ENCODE data around the gene NIBAN1.

DNA sequence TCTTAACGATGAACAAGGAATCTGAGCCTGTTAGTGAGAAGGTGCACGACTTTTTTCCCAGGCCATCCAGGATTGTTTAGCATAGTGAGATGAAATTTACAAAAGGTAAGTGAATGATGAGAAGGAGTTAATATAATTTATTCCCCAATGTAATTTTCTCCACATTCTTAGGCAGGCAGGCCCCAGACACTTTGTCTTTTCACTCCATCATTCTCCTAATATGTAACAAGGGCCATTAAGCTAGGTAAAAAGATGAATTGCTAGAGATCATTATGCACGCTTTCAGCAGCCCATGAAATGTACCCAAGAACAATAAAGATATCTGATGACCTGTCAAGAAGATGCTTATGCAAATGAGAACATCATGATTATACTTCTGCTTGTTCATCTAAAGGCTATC is 24.1 kb downstream of the NIBAN1 start:
- TF ChIP-seq, protein P1, sequence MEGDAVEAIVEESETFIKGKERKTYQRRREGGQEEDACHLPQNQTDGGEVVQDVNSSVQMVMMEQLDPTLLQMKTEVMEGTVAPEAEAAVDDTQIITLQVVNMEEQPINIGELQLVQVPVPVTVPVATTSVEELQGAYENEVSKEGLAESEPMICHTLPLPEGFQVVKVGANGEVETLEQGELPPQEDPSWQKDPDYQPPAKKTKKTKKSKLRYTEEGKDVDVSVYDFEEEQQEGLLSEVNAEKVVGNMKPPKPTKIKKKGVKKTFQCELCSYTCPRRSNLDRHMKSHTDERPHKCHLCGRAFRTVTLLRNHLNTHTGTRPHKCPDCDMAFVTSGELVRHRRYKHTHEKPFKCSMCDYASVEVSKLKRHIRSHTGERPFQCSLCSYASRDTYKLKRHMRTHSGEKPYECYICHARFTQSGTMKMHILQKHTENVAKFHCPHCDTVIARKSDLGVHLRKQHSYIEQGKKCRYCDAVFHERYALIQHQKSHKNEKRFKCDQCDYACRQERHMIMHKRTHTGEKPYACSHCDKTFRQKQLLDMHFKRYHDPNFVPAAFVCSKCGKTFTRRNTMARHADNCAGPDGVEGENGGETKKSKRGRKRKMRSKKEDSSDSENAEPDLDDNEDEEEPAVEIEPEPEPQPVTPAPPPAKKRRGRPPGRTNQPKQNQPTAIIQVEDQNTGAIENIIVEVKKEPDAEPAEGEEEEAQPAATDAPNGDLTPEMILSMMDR (IDR thresholded peaks at IDR 0.05), result no peak
- no peak for TF ChIP-seq POLR2A (IDR thresholded peaks at IDR 0.05)
- TF ChIP-seq POLR2AphosphoS5 (IDR thresholded peaks at IDR 0.05; ENCODE audit: insufficient read depth in 1 of 2, low read depth in 1 of 2), result no peak

Measured in vagina (tissue), 2 donors.